K562 (cell line): ENCODE results near the gene PLD3. TPM values are rescaled to one million over a fixed set of nuclear protein-coding genes. Genes with fewer than 3 reads are reported as not detected.
A peak's percentile ranks its signal among the peaks of the same experiment; 100 is the strongest.

Source experiments
- EGR1 ChIP-seq: fragments of 450-650 bp; conservative IDR thresholded peaks from 2 replicates; pipeline ENCODE4 v1.6.1; 2017; ENCODE audit warnings: mild to moderate bottlenecking
- ESRRB ChIP-seq: fragments of 250-450 bp; sonication (Bioruptor Pico); IDR thresholded peaks from 2 replicates; pipeline ENCODE4 v1.5.0; 2020; ENCODE audit warnings: mild to moderate bottlenecking, moderate library complexity, borderline replicate concordance
- FOXA1 ChIP-seq: fragments of 450-650 bp; IDR thresholded peaks from 2 replicates; pipeline ENCODE4 v1.6.1; 2016; ENCODE audit warnings: mild to moderate bottlenecking, borderline replicate concordance
- GTF2F1 ChIP-seq: IDR thresholded peaks from 2 replicates; pipeline ENCODE4 v1.6.1; 2011; ENCODE audit warnings: low read depth, low read length, improper control_type of control experiment
- HMGXB4 ChIP-seq: sonication (generic); formaldehyde crosslinking; IDR thresholded peaks from 2 replicates; pipeline ENCODE4 v1.8.1; 2023; ENCODE audit warnings: mild to moderate bottlenecking, missing genetic modification reagents
- JUND ChIP-seq, 2 experiments: IDR thresholded peaks; 2 replicates in 1 of 2; 3 replicates in 1 of 2; pipeline ENCODE4 v1.6.1; 2011; ENCODE audit warnings: borderline replicate concordance in 2 of 2, low read depth in 2 of 2, low read length in 2 of 2, improper control_type of control experiment in 1 of 2, missing biosample characterization in 1 of 2, missing genetic modification characterization in 1 of 2, missing genetic modification reagents in 1 of 2
- MTA2 ChIP-seq: fragments of 450-650 bp; IDR thresholded peaks from 2 replicates; pipeline ENCODE4 v1.6.1; 2016; ENCODE audit warnings: low read depth
- PHF8 ChIP-seq: fragments of 200-600 bp; sonication (generic); IDR thresholded peaks from 2 replicates; pipeline ENCODE4 v1.6.1; 2012; ENCODE audit warnings: mixed run types, mild to moderate bottlenecking, inconsistent platforms, low read length, moderate library complexity, borderline replicate concordance
- RAD21 ChIP-seq, 2 experiments: fragments of 250-450 bp in 1 of 2; fragments of 450-650 bp in 1 of 2; sonication (Bioruptor Pico) in 1 of 2; formaldehyde crosslinking in 1 of 2; IDR thresholded peaks in 1 of 2; conservative IDR thresholded peaks in 1 of 2; 2 replicates each; pipeline versions ENCODE4 v1.4.0 to v1.8.0; 2020 to 2022; ENCODE audit warnings: mild to moderate bottlenecking in 2 of 2, moderate library complexity in 1 of 2
- RNF219 ChIP-seq: fragments of 250-450 bp; sonication (Bioruptor Pico); IDR thresholded peaks from 2 replicates; pipeline ENCODE4 v1.5.0; 2022; ENCODE audit warnings: mild to moderate bottlenecking
- SLC30A9 ChIP-seq: fragments of 250-450 bp; sonication (Bioruptor Pico); IDR thresholded peaks from 2 replicates; pipeline ENCODE4 v1.8.0; 2022; ENCODE audit warnings: mild to moderate bottlenecking, moderate library complexity
- SMARCA5 ChIP-seq: fragments of 450-650 bp; IDR thresholded peaks from 2 replicates; pipeline ENCODE4 v1.6.1; 2016
- SRSF1 ChIP-seq: fragments of 200-400 bp; formaldehyde crosslinking; IDR thresholded peaks from 2 replicates; pipeline ENCODE4 v1.6.1; 2017; ENCODE audit warnings: mild to moderate bottlenecking, low read depth, low read length, moderate library complexity
- XRCC3 ChIP-seq: fragments of 450-650 bp; IDR thresholded peaks from 2 replicates; pipeline ENCODE4 v1.6.1; 2017; ENCODE audit warnings: mild to moderate bottlenecking, moderate library complexity
- ZNF212 ChIP-seq: fragments of 450-650 bp; formaldehyde crosslinking; IDR thresholded peaks from 2 replicates; pipeline ENCODE4 v1.4.0; 2020; ENCODE audit warnings: mild to moderate bottlenecking
- ZNF740 ChIP-seq, 3 experiments: fragments of 200-800 bp in 1 of 3; sonication (Bioruptor generic) in 1 of 3; sonication (generic) in 1 of 3; formaldehyde crosslinking in 1 of 3; IDR thresholded peaks; 2 replicates each; pipeline versions ENCODE4 v1.6.1 to v1.8.0; 2016 to 2022; ENCODE audit warnings: mild to moderate bottlenecking in 2 of 3, missing compliant biosample characterization in 2 of 3, missing genetic modification characterization in 2 of 3, missing genetic modification reagents in 1 of 3
- polyA plus RNA-seq, 8 experiments: library from polyadenylated mRNA; depleted of rRNA in 4 of 8; stranded (reverse) in 5 of 8; unstranded in 3 of 8; fragments of >200 nt; fragmentation: Nextera tagmentation in 2 of 8; fragmentation: Illumina TruSeq in 1 of 8; extraction: Ambion mirVana in 2 of 8; extraction: Trizol in 1 of 8; gene quantifications; 2 replicates each; pipeline versions ENCODE4 v1.2.1 to v1.2.3, GENCODE V29; 2011 to 2014; ENCODE audit warnings: inconsistent platforms in 1 of 8, missing spikeins in 1 of 8
- total RNA-seq, 7 experiments: library from RNA; depleted of rRNA in 6 of 7; stranded (reverse); fragments of >200 nt in 6 of 7; fragmentation: Illumina TruSeq in 2 of 7; extraction: Trizol in 2 of 7; gene quantifications; 2 replicates each; pipeline versions ENCODE4 v1.2.1 to v1.2.3, GENCODE V29; 2011 to 2021; ENCODE audit warnings: low replicate concordance in 1 of 7
- TF ChIP-seq, protein P1 (sequence below): fragments of 250-450 bp; sonication (Bioruptor Pico); IDR thresholded peaks from 2 replicates; pipeline ENCODE4 v1.5.1; 2021; ENCODE audit warnings: mild to moderate bottlenecking
- TF ChIP-seq, protein P2 (sequence below): IDR thresholded peaks from 2 replicates; pipeline ENCODE4 v1.6.1; 2011; ENCODE audit not compliant: insufficient read length; ENCODE audit errors: extremely low read depth

PLD3 gene
- total and polyA plus RNA-seq, 9 of the 15 experiments (the other 6 are each of a cell fraction or from before 2014, with no cell fraction given) = 2.3 to 128 (median 72.7) TPM

GRCh38 chr19:40370997-40371801, 22.7 kb downstream of the PLD3 start (continued):
- TF ChIP-seq, protein P1, sequence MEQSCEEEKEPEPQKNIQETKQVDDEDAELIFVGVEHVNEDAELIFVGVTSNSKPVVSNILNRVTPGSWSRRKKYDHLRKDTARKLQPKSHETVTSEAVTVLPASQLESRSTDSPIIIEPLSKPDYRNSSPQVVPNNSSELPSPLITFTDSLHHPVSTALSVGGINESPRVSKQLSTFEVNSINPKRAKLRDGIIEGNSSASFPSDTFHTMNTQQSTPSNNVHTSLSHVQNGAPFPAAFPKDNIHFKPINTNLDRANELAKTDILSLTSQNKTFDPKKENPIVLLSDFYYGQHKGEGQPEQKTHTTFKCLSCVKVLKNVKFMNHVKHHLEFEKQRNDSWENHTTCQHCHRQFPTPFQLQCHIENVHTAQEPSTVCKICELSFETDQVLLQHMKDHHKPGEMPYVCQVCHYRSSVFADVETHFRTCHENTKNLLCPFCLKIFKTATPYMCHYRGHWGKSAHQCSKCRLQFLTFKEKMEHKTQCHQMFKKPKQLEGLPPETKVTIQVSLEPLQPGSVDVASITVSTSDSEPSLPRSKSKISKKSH (CRISPR knock-in tag) = no peak
- TF ChIP-seq HMGXB4 (CRISPR knock-in tag) = no peak
- no peak for TF ChIP-seq ZNF212 (CRISPR knock-in tag)
- TF ChIP-seq SRSF1 = no peak
- no peak for TF ChIP-seq SLC30A9 (CRISPR knock-in tag)
- no peak for TF ChIP-seq JUND (IDR thresholded peaks at IDR 0.05; ENCODE audit: borderline replicate concordance, low read depth, low read length)
- 0 out of 3 replicates have a peak, but pooled peaks have one; percentile 8 for TF ChIP-seq JUND (tag; IDR thresholded peaks at IDR 0.05; ENCODE audit: borderline replicate concordance, low read depth, low read length)
- no peak for TF ChIP-seq EGR1
- no peak for TF ChIP-seq ESRRB (CRISPR knock-in tag)
- peak; percentile 85 for TF ChIP-seq SMARCA5
- no peak for TF ChIP-seq RAD21 (CRISPR knock-in tag; conservative IDR thresholded peaks at IDR 0.05 in 1 of 2, IDR thresholded peaks at IDR 0.05 in 1 of 2)
- TF ChIP-seq RNF219 = no peak
- TF ChIP-seq GTF2F1 = no peak
- TF ChIP-seq XRCC3 = no peak
- no peak for TF ChIP-seq FOXA1
- TF ChIP-seq MTA2 = no peak
- TF ChIP-seq, protein P2, sequence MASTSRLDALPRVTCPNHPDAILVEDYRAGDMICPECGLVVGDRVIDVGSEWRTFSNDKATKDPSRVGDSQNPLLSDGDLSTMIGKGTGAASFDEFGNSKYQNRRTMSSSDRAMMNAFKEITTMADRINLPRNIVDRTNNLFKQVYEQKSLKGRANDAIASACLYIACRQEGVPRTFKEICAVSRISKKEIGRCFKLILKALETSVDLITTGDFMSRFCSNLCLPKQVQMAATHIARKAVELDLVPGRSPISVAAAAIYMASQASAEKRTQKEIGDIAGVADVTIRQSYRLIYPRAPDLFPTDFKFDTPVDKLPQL = no peak
- no peak for TF ChIP-seq PHF8
- TF ChIP-seq ZNF740 (CRISPR knock-in tag; IDR thresholded peaks at IDR 0.05) = no peak
- no peak for TF ChIP-seq ZNF740 (tag; IDR thresholded peaks at IDR 0.05)
